Ovary (tissue), 9 donors: ENCODE results near the gene TRRAP. TPM values are rescaled to one million over a fixed set of nuclear protein-coding genes. Genes with fewer than 3 reads are reported as not detected.

Experiments used
- DNase-seq, 5 donors: peaks; one replicate each; pipeline ENCODE4 v3.0.0-alpha.2; 2019 to 2020
- H3K27ac ChIP-seq, 2 donors: fragments of 200-600 bp; one replicate each; pipeline versions ENCODE4 v1.5.1 to v1.8.0; 2019 to 2022
- H3K27me3 ChIP-seq: fragments of 200-600 bp; one replicate; pipeline ENCODE4 v1.8.0; 2022
- H3K36me3 ChIP-seq: fragments of 200-600 bp; sonication (generic); one replicate; pipeline ENCODE4 v1.5.1; 2019
- H3K4me1 ChIP-seq: one replicate; pipeline ENCODE4 v1.8.1; 2013; ENCODE audit warnings: mild to moderate bottlenecking, moderate library complexity; ENCODE audit not compliant: insufficient read depth
- H3K4me3 ChIP-seq: fragments of 200-600 bp; sonication (generic); one replicate; pipeline ENCODE4 v1.5.1; 2017
- H3K9me3 ChIP-seq, 2 donors: fragments of 200-600 bp in 1 of 2; sonication (generic) in 1 of 2; one replicate each; pipeline versions ENCODE4 v1.5.1 to v1.8.1; 2013 to 2019; ENCODE audit warnings: mild to moderate bottlenecking in 1 of 2, moderate library complexity in 1 of 2
- CTCF ChIP-seq, 3 donors: fragments of 450-650 bp in 2 of 3; fragments of 200-600 bp in 1 of 3; IDR thresholded peaks; one replicate each; pipeline versions ENCODE4 v1.5.1 to v1.8.0; 2016 to 2022; ENCODE audit warnings: antibody characterized with exemption in 3 of 3, mild to moderate bottlenecking in 1 of 3
- EP300 ChIP-seq: sonication (generic); formaldehyde crosslinking; IDR thresholded peaks from one replicate; pipeline ENCODE4 v1.6.1; 2017; ENCODE audit warnings: antibody characterized with exemption
- POLR2A ChIP-seq: fragments of 450-650 bp; IDR thresholded peaks from one replicate; pipeline ENCODE4 v1.6.1; 2017; ENCODE audit warnings: antibody characterized with exemption, mild to moderate bottlenecking, moderate library complexity
- WGBS, 3 donors: extraction: QIAGEN DNeasy Blood & Tissue Kit in 1 of 3; methylation state at CpG; one replicate each; pipeline versions ENCODE4 v1.1.5 to v1.1.7; 2013 to 2017; 5-methylcytosine and 5-hydroxymethylcytosine counted together
- intact Hi-C, 4 donors: fragments of 100-400 bp; cut with DNase I; formaldehyde crosslinking; loops; one replicate each; pipeline versions ENCODE4 v1.11.0 to v1.15.1; 2022 to 2023
- polyA plus RNA-seq, 2 donors: library from polyadenylated mRNA; stranded (reverse); fragments of 200-250 nt in 1 of 2; fragments of 350-450 nt in 1 of 2; fragmentation: Illumina TruSeq in 1 of 2; extraction: RNeasy Lipid Tissue Mini Kit (QIAGEN cat#74804) in 1 of 2; gene quantifications; one replicate each; pipeline ENCODE4 v1.2.3, GENCODE V29; 2013 to 2014
- total RNA-seq, 7 donors: library from RNA; depleted of rRNA in 2 of 7; stranded (reverse); fragments of >200 nt in 2 of 7; fragmentation: NEBNext Ultra II Directional in 3 of 7; extraction: Animal tissue kit (Norgen Biotek cat#: 25700) in 3 of 7; gene quantifications; one replicate each; pipeline versions ENCODE4 v1.1.0 to v1.2.4, GENCODE V29; 2016 to 2023
- donor health status: DM: no; HTN: no; CAD: no; lungs with moderate emphysema.
- donor health status: DM: no; HTN: no; CAD: no.
- donor health status: Bipolar disorder and iron deficiency.
- donor health status: DM: yes; HTN: yes; CAD: no.
- donor health status: DM: no; HTN: no; CAD: no.
- donor health status: DM: yes; HTN: yes; CAD: no.

The TRRAP gene
- total and polyA plus RNA-seq, 9 donors = 15.9 to 47.9 (median 36.6) TPM

- DNase-seq = no peak
- WGBS, 3 donors = 84 to 99% (median 97%) methylated on average over 3 of the region's 3 CpGs
- Histone ChIP-seq H3K27me3 (no peaks in the 10 kb centered on the region), H3K4me1 (no peaks in the 10 kb centered on the region), H3K4me3 (no peak overlapping the region), H3K27ac (no peak overlapping the region), H3K36me3 (no peaks in the 10 kb centered on the region), H3K9me3 (no peaks in the 10 kb centered on the region)
- TF ChIP-seq EP300 = no peak
- no peak for TF ChIP-seq POLR2A
- no peak for TF ChIP-seq CTCF (IDR thresholded peaks at IDR 0.05)
- intact Hi-C loops = no loop called here
Observed at GRCh38 chr7:99020413-99020715, 142.0 kb downstream of the TRRAP start.

- no peaks in the 10 kb centered on the region for H3K36me3 ChIP-seq
- H3K4me1 ChIP-seq = no peaks in the 10 kb centered on the region
- intact Hi-C loops = no loop called here
- H3K9me3 ChIP-seq = no peaks in the 10 kb centered on the region
- no peaks in the 10 kb centered on the region for H3K27me3 ChIP-seq
- DNase-seq = peak in 2 of 5 donors; percentile 2 to 9
- WGBS, 3 donors = 88 to 93% (median 93%) methylated on average over 3 of the region's 3 CpGs
- no peak overlapping the region for H3K27ac ChIP-seq
- TF ChIP-seq CTCF (IDR thresholded peaks at IDR 0.05) (no peak), EP300 (no peak), POLR2A (no peak)
- H3K4me3 ChIP-seq = no peak overlapping the region
Observed at GRCh38 chr7:99021941-99022560, 143.7 kb downstream of the TRRAP start.

- H3K4me1 ChIP-seq = no peaks in the 10 kb centered on the region
- H3K4me3 ChIP-seq = no peak overlapping the region
- TF ChIP-seq CTCF (IDR thresholded peaks at IDR 0.05) (no peak), EP300 (no peak), POLR2A (no peak)
- no peak for DNase-seq
- intact Hi-C loops = no loop called here
- H3K36me3 ChIP-seq = no peaks in the 10 kb centered on the region
- no peak overlapping the region for H3K27ac ChIP-seq
- no peaks in the 10 kb centered on the region for H3K27me3 ChIP-seq
- no peaks in the 10 kb centered on the region for H3K9me3 ChIP-seq
Observed at GRCh38 chr7:99024066-99024465, 145.7 kb downstream of the TRRAP start.

- Histone ChIP-seq H3K4me1 (no peaks in the 10 kb centered on the region), H3K27ac (no peak overlapping the region), H3K27me3 (no peaks in the 10 kb centered on the region), H3K36me3 (no peaks in the 10 kb centered on the region), H3K4me3 (no peak overlapping the region), H3K9me3 (peaks cover 0 to 5% of the 10 kb centered on the region in 2 donors)
- intact Hi-C loops = no loop called here
- DNase-seq = no peak
- TF ChIP-seq POLR2A = no peak
- TF ChIP-seq CTCF (IDR thresholded peaks at IDR 0.05) = no peak
- no peak for TF ChIP-seq EP300
- 6 to 22% (median 6%) methylated on average over 3 of the region's 3 CpGs for WGBS, 3 donors
Observed at GRCh38 chr7:99027241-99027640, 148.9 kb downstream of the TRRAP start.
